ENCODE measurements around the gene ITSN1. TPM values are rescaled to one million over a fixed set of nuclear protein-coding genes. Genes with fewer than 3 reads are reported as not detected.

The ITSN1 gene
- total RNA-seq, 1 donor from 2014 or later, result 44.0 TPM

- Mint-ChIP-seq H3K36me3 (ENCODE audit: unreplicated experiment) (no peaks in the 10 kb centered on the region), H3K27me3 (ENCODE audit: unreplicated experiment) (no peaks in the 10 kb centered on the region), H3K4me3 (ENCODE audit: unreplicated experiment) (no peak overlapping the region), H3K4me1 (ENCODE audit: unreplicated experiment) (peaks cover 36% of the 10 kb centered on the region), H3K9me3 (ENCODE audit: unreplicated experiment) (no peaks in the 10 kb centered on the region), H3K27ac (ENCODE audit: unreplicated experiment) (peak overlapping the region; percentile 43)
- TF ChIP-seq CTCF (IDR thresholded peaks at IDR 0.05), result no peak
- DNase-seq (ENCODE audit: extremely low spot score, unreplicated experiment), result no peak
Measured at GRCh38 chr21:33650929-33651509, 8.7 kb downstream of the ITSN1 start.

GRCh38 chr21:33651965-33652680 lies 9.8 kb downstream of the ITSN1 start:
- no peak for DNase-seq (ENCODE audit: extremely low spot score, unreplicated experiment)
- no peaks in the 10 kb centered on the region for H3K9me3 Mint-ChIP-seq (ENCODE audit: unreplicated experiment)
- no peak overlapping the region for H3K27ac Mint-ChIP-seq (ENCODE audit: unreplicated experiment)
- no peak overlapping the region for H3K4me3 Mint-ChIP-seq (ENCODE audit: unreplicated experiment)
- peaks cover 43% of the 10 kb centered on the region for H3K4me1 Mint-ChIP-seq (ENCODE audit: unreplicated experiment)
- TF ChIP-seq CTCF (IDR thresholded peaks at IDR 0.05), result no peak
- H3K27me3 Mint-ChIP-seq (ENCODE audit: unreplicated experiment), result no peaks in the 10 kb centered on the region
- H3K36me3 Mint-ChIP-seq (ENCODE audit: unreplicated experiment), result no peaks in the 10 kb centered on the region

- H3K4me1 Mint-ChIP-seq (ENCODE audit: unreplicated experiment), result peaks cover 44% of the 10 kb centered on the region
- no peaks in the 10 kb centered on the region for H3K9me3 Mint-ChIP-seq (ENCODE audit: unreplicated experiment)
- no peaks in the 10 kb centered on the region for H3K27me3 Mint-ChIP-seq (ENCODE audit: unreplicated experiment)
- H3K27ac Mint-ChIP-seq (ENCODE audit: unreplicated experiment), result no peak overlapping the region
- H3K36me3 Mint-ChIP-seq (ENCODE audit: unreplicated experiment), result peaks cover 2% of the 10 kb centered on the region
- no peak for TF ChIP-seq CTCF (IDR thresholded peaks at IDR 0.05)
- H3K4me3 Mint-ChIP-seq (ENCODE audit: unreplicated experiment), result no peak overlapping the region
- DNase-seq (ENCODE audit: extremely low spot score, unreplicated experiment), result no peak
Measured at GRCh38 chr21:33654412-33654811, 12.1 kb downstream of the ITSN1 start.

GRCh38 chr21:33655588-33656221 lies 13.4 kb downstream of the ITSN1 start:
- H3K27ac Mint-ChIP-seq (ENCODE audit: unreplicated experiment), result peak overlapping the region; percentile 70
- no peak overlapping the region for H3K4me3 Mint-ChIP-seq (ENCODE audit: unreplicated experiment)
- peaks cover 43% of the 10 kb centered on the region for H3K4me1 Mint-ChIP-seq (ENCODE audit: unreplicated experiment)
- H3K9me3 Mint-ChIP-seq (ENCODE audit: unreplicated experiment), result peaks cover 4% of the 10 kb centered on the region
- no peak for TF ChIP-seq CTCF (IDR thresholded peaks at IDR 0.05)
- H3K27me3 Mint-ChIP-seq (ENCODE audit: unreplicated experiment), result no peaks in the 10 kb centered on the region
- DNase-seq (ENCODE audit: extremely low spot score, unreplicated experiment), result no peak
- H3K36me3 Mint-ChIP-seq (ENCODE audit: unreplicated experiment), result peaks cover 2% of the 10 kb centered on the region

All from osteocyte (in vitro differentiated cells).